NCI-H2107 (cell line): ENCODE measurements around the gene SERPINA3.
"Not testable (repeated sequence)": the region's sequence is repeated elsewhere in the genome, so short reads cannot be mapped to it uniquely, and the experiment has no call there.

Experiments used
- DNase-seq: peaks from one replicate; lab custom pipeline; 2025; lab: John Stamatoyannopoulos, UW

The SERPINA3 gene

DNA sequence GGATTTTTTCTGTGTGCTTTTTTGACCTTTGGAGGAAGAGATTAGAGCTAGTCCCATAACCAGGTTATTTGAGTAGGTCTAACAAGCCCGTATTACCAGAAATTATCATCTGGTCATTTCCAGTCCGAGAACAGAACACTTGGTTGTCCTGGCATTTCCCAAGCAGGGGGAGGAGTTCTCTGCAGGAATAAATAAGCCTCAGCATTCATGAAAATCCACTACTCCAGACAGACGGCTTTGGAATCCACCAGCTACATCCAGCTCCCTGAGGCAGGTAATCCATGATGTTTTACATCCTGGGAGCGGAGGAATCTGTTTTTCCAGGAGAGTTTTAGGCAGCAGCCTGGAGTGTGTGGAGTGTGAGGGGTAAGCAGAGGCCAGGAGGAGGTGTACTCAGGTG, at the start of gene SERPINA3:
Gene SERPINA3, plus strand, starts transcription at position 218 of the 400 bp plus-strand sequence. CDS start 2,051 bp downstream, outside the sequence.
- DNase-seq = no peak

GRCh38 chr14:94562941-94563883, 49.0 kb upstream of the SERPINA3 start:
- DNase-seq = no peak

- DNase-seq = no peak
These were observed 47.8 kb upstream of the SERPINA3 start for GRCh38 chr14:94564381-94564780.

DNA sequence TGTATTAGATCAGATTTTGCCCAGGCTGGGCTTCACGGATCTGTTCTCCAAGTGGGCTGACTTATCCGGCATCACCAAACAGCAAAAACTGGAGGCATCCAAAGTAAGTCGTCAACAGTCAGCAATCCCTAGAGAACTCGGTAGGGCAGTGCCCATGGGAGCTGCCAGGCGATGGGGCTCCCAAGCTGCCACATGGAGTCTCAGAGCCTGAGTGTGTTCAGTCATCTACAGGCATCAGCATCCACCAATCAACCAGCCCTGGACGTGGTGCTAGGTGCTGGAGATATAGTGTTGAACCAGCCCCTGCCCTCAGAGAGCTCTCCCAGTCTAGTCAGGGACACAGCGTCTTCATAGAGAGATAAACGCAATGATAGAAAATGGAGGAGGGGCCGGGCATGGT, 44.0 kb upstream of the SERPINA3 start:
- DNase-seq = no peak

GRCh38 chr14:94569381-94570001, 42.7 kb upstream of the SERPINA3 start:
- DNase-seq = no peak

DNA sequence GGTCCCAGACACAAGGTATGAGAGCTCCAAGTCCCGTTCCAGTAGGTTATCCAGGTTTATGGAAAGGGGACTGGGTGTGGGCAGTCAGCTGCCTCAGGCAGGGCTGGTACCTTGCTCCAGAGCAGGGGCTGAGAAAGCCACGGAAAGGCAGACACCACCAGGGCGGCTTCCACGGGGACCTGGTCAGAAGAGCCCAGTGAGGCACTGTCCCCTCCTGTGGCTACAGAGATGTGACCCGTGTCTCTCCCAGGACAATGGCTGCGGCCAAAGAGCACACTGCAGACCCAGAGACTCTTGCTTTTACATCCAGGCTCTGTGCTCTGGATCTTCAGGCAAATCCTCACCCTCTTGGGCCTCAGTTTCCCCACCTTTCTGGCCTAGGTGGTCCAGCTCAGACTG, 42.2 kb upstream of the SERPINA3 start:
- DNase-seq = no peak

DNA sequence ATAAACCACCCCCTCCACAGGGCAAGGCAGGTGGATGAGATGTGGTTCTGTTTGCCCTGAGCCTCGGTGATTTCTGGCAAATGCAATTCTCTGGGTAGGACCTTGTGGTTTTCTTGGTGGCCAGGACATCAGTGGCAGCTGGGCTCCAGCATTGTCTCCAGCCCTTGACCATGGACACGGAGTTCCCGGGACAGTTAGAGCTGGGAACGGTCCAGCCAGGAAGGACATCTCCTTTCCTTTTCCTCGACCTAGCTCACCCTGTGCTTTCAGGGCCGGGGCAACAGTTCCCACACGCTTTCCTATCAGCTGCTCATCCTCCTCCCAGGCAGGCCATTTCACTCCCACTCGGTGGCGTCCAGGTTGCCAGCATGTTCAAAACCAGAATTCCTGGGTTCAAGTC, 41.8 kb upstream of the SERPINA3 start:
- no peak for DNase-seq

DNA sequence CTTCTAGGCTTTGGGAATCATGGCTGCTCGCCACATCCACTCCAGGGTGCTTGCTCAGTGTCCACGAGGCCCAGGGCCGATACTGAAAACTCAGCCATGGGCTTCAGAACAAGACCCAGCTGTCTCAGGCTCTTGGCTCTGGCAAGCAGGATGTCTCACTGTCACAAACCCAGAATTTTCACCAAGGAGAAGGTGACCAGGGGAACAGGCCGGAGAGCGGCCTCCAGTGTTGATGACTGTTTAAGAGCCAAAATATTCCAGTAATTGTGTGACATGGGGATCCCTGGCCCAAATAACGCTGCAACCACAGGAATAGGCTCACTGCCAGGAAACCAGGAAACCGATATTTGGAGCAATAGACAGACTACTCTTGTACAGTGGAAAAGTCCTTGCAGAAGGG, 40.8 kb upstream of the SERPINA3 start:
- DNase-seq = no peak

GRCh38 chr14:94571950-94572349, 40.2 kb upstream of the SERPINA3 start:
- no peak for DNase-seq

DNA sequence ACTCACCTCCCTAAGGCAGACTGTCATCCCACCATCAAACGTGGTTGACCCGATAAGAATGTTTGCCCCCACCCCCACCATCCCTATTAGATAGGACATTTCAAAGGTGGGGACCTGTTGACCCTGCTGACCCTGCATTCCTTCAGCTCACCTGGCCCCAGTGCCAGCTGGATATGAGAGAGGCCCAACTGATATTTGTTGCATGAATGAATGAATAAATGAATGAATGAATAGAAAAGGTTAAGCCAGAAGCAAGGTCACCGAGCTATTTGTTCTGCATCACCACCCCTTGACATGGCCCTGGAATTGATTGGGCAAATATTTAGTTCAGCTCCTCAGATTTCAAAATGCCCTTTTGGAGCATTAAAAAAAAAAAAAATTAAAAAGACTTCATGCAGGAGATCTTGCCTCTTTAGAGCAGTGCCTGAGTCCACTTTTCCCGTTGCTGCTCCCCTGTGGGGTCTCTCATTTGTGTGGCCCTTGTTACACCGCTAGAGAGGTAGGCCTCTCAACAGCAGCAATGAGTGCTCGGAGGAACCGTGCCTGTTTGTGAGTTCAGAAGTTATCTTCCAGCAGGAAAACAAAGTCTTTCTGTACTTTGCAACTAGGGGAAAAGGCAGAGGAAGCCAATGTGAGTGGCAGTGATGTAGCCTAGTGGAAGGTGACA, 39.4 kb upstream of the SERPINA3 start:
- DNase-seq = no peak

- DNase-seq = no peak
These were observed 38.5 kb upstream of the SERPINA3 start for GRCh38 chr14:94573475-94574277.

GRCh38 chr14:94574336-94574735, 37.9 kb upstream of the SERPINA3 start:
- no peak for DNase-seq

DNA sequence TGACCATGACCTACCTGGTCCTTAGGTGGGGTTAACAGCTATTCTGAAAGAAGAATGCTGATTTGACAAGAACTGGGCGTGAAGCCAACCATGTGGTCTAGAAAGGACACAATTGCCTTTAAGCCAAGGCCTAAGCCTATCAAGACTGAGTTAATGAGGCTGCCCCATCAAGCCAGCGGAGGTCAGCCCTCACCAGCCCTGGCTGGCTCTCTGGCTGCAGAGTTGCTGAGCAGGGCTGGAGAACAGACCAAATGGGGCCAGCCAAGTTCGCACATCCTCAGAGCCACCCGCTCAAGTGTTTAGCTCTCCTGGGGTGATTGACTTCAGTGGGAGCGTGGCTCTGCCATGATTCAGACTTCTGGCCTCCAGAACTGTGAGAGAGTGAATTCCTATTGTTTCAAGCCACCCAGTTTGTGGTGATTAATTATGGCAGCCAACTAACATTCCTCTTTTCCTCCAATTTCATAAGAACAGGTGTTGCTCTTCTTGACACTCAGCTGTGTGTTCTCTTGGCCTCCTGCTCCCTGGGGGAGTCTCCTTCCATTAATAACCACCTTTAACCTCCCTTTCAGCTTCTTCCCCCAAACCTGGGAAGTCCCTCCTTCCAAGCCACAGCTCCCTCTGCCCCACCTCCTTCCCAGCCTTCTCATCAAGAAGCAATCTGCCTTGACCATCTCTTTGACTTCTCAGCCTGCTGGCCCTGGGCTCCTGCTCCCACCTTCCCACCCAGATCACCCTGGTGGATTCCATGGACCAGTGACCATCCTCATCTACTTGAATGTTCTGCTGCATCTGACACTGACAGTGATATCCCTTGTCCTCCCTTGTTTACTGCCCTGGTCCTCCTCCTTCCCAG, 36.2 kb upstream of the SERPINA3 start:
- no peak for DNase-seq

DNA sequence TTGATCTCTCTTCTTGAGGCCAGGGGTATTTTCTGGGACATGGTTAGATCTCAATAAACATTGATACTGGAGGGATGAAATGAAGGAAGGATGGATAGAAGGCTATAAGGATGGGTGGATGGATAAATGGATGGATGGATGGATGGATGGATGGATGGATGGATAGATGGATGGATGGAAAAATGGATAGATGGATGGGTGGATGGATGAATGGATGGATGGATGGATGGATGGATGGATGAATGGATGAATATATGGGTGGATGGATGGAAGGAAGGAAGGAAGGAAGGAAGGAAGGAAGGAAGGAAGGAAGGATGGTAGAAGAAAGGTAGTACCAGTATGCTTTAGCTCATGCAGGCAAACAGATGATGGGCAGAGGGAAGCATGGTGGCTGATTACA, 34.7 kb upstream of the SERPINA3 start:
- DNase-seq = not testable (repeated sequence)

GRCh38 chr14:94578712-94579111, 33.5 kb upstream of the SERPINA3 start:
- DNase-seq = no peak

GRCh38 chr14:94581127-94581999, 30.8 kb upstream of the SERPINA3 start, which contains the start of gene SERPINA5:
Gene SERPINA5, plus strand, starts transcription at chr14:94581426. Its CDS starts 5,937 bp downstream, at chr14:94587363.
- DNase-seq = no peak

- DNase-seq = no peak
These were observed 29.9 kb upstream of the SERPINA3 start for GRCh38 chr14:94582199-94582750.

GRCh38 chr14:94582851-94583250, 29.3 kb upstream of the SERPINA3 start:
- no peak for DNase-seq

- no peak for DNase-seq
These were observed 28.6 kb upstream of the SERPINA3 start for GRCh38 chr14:94583557-94583956.
